NT2/D1 (cell line): ENCODE data around the gene EIF2AK3.
"Not testable (repeated sequence)": the region's sequence is repeated elsewhere in the genome, so short reads cannot be mapped to it uniquely, and the experiment has no call there.

Experiments
- SUZ12 ChIP-seq: IDR thresholded peaks from 2 replicates; pipeline ENCODE4 v1.6.1; 2011; ENCODE audit not compliant: insufficient read length, insufficient read depth; ENCODE audit errors: extremely low read depth
- YY1 ChIP-seq: IDR thresholded peaks from 2 replicates; pipeline ENCODE4 v1.6.1; 2011; ENCODE audit not compliant: insufficient read length, insufficient read depth
- ZNF274 ChIP-seq: IDR thresholded peaks from 2 replicates; pipeline ENCODE4 v1.6.1; 2011; ENCODE audit warnings: mild to moderate bottlenecking, low read depth, low read length

- TF ChIP-seq SUZ12, YY1, ZNF274: not testable (repeated sequence)
These were observed 18.1 kb upstream of the EIF2AK3 start for GRCh38 chr2:88645291-88645882.
